ENCODE measurements around the gene OSBPL10.

Gene OSBPL10

DNA sequence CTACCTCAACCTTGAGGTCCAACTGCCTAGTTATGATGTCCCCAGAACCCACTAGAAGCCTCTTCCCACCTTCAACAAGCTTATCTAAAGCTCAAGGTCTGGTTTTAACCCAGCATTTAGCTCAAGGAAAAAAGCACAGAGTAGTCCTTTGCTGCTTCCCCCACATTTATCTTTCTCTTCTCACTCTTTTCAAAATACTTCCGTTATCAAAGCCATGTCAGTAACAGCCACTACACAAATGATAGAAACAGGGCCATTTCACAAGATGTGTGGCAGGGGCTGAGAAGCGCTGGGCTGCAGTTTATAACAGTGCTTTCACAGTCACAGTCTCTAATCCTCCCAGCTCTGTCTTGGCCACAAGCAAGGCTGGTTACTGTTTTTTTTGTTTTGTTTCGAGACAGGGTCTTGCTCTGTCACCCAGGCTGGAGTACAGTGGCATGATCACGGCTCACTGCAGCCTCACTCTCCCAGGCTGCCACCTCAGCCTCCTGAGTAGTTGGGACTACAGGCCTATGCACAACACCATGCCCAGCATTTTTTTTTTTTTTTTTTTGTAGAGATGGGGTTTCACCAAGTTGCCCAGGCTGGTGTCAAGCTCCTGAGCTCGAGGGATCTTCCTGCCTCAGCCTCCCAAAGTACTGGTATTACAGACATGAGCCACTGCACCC, 218.8 kb downstream of the OSBPL10 start:
- TF ChIP-seq, protein P1, sequence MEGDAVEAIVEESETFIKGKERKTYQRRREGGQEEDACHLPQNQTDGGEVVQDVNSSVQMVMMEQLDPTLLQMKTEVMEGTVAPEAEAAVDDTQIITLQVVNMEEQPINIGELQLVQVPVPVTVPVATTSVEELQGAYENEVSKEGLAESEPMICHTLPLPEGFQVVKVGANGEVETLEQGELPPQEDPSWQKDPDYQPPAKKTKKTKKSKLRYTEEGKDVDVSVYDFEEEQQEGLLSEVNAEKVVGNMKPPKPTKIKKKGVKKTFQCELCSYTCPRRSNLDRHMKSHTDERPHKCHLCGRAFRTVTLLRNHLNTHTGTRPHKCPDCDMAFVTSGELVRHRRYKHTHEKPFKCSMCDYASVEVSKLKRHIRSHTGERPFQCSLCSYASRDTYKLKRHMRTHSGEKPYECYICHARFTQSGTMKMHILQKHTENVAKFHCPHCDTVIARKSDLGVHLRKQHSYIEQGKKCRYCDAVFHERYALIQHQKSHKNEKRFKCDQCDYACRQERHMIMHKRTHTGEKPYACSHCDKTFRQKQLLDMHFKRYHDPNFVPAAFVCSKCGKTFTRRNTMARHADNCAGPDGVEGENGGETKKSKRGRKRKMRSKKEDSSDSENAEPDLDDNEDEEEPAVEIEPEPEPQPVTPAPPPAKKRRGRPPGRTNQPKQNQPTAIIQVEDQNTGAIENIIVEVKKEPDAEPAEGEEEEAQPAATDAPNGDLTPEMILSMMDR (IDR thresholded peaks at IDR 0.05), result no peak
- TF ChIP-seq ZFX (IDR thresholded peaks at IDR 0.05; ENCODE audit: borderline replicate concordance), result no peak
- H3K27ac ChIP-seq, result no peak overlapping the region

DNA sequence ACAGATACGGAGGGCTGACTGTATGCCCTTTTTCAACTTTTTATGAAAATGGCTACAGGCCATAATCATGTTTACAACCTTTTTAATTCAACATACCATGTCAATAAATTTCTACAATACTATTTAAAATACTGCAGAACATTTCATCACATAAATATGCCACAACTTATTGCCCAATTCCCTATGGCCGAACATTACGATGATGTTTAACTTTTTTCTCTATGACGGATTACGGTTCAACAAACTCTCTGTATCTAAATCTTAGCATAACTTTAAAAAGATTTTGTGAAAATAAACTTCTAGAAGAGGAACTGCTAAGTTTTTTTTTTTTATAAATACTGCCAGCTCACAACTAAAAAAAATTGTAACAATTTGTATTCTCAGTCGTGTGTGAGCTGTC, 220.4 kb downstream of the OSBPL10 start:
- H3K27ac ChIP-seq, result no peak overlapping the region
- TF ChIP-seq ZFX (IDR thresholded peaks at IDR 0.05; ENCODE audit: borderline replicate concordance), result no peak
- TF ChIP-seq, protein P1 (IDR thresholded peaks at IDR 0.05), result no peak

- TF ChIP-seq, protein P1 (IDR thresholded peaks at IDR 0.05), result no peak
- no peak for TF ChIP-seq ZFX (IDR thresholded peaks at IDR 0.05; ENCODE audit: borderline replicate concordance)
- H3K27ac ChIP-seq, result no peak overlapping the region
Observed at GRCh38 chr3:31758322-31758965, 222.6 kb downstream of the OSBPL10 start.

GRCh38 chr3:31755926-31756658, 225.0 kb downstream of the OSBPL10 start:
- TF ChIP-seq, protein P1 (IDR thresholded peaks at IDR 0.05), result no peak
- no peak for TF ChIP-seq ZFX (IDR thresholded peaks at IDR 0.05; ENCODE audit: borderline replicate concordance)
- H3K27ac ChIP-seq, result no peak overlapping the region

DNA sequence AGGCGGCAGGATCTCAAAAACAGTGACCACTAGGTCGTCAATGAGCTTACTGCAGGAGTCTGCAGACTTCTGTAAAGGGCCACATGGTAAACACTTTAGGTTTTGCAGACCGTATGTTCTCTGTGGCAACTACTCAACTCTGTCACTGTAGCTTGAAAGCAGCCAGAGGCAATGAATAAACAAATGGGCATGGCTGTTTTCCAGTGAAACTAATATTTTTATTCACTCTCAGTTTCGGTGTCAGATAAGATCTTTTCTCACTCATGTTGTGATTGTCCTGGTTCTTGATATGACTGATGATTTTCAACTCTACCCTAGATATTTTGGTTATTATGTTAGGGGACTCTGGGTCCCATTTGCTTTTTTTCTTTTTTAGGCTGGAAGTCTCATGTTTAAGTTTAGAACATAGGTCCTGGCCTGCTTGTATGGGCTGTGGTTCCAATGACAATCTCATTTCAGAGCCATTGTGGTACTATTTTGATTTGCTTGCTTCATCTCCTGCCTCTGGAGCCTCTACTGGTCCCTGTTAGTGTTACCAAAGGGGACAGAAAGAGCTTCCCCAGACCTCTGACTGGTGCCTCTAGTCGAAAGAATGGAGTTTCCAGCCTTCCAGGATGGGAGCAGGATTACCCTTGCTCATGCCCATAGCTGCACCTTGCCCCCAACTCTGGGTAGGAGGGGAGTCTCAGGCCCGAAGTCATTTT, 226.3 kb downstream of the OSBPL10 start:
- H3K27ac ChIP-seq, result no peak overlapping the region
- TF ChIP-seq, protein P1 (IDR thresholded peaks at IDR 0.05), result no peak
- no peak for TF ChIP-seq ZFX (IDR thresholded peaks at IDR 0.05; ENCODE audit: borderline replicate concordance)

DNA sequence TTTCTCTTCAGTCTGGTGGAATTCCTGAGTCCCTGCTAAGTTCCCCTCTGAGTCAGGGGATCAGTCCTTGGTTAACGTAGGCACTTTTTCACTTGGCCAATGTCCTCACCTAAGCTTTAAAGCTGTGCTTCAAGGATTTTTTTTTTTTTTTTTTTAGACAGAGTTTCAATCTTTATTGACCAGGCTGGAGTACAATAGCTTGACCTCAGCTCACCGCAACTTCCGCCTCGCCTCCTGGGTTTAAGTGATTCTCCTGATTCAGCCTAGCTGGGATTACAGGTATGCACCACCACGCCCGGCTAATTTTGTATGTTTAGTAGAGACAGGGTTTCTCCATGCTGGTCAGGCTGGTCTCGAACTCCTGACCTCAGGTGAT, 228.0 kb downstream of the OSBPL10 start:
- TF ChIP-seq ZFX (IDR thresholded peaks at IDR 0.05; ENCODE audit: borderline replicate concordance), result no peak
- TF ChIP-seq, protein P1 (IDR thresholded peaks at IDR 0.05), result no peak
- H3K27ac ChIP-seq, result no peak overlapping the region
